ENCODE measurements around the gene CADM1. TPM values are rescaled to one million over a fixed set of nuclear protein-coding genes. Genes with fewer than 3 reads are reported as not detected.

CADM1 gene
- total RNA-seq, 2 donors from 2014 or later, result 1.4 to 6.1 TPM

DNA sequence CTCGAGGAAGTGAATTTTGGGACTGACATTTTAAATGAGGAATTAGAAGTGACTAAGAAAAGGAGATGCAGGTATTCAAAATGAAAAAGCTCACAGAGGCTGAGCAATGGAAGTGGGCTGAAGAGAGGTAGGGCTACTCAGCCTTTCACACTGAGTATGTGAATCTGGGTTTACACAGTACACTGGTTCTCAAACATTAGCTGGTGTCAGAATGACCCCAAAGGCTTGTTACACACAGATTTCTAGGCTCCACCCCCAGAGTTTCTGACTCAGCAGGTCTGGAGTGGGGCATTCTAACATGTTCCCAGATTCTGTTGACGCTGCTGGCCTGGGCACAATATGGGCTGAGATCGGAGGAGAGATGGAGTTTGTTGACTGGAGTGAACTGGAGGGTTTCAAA is 32.8 kb downstream of the CADM1 start:
- no peak for ATAC-seq (ENCODE audit: insufficient number of reproducible peaks, low FRiP score, low read depth)

DNA sequence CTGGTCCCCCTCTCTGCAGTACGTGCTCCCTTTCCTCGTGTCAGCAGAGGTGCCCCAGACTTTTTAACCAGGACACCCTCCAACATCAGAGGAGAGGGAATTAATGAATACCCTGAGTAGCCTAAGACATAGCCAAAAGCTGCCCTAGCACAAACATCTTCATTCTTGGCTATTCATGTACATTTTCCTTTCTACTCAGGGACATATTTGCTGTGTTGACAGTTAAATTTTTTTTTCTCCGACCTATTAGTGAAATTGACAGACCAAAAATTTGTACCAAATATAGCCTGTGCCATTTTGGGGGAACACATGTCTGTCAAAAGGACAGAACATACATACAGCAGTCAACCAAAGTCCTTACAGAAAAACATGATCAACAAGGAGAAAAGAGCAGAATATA is 33.3 kb downstream of the CADM1 start:
- Histone ChIP-seq H3K9me3 (no peaks in the 10 kb centered on the region), H3K4me1 (ENCODE audit: control insufficient read depth in 1 of 2, low read depth in 2 of 2) (no peaks in the 10 kb centered on the region), H3K27me3 (replicated peaks; ENCODE audit: insufficient read depth) (no peaks in the 10 kb centered on the region), H3K27ac (no peak overlapping the region), H3K4me3 (no peak overlapping the region), H3K36me3 (no peaks in the 10 kb centered on the region)
- no peak for DNase-seq (ENCODE audit: low spot score)
- no peak for ATAC-seq (ENCODE audit: insufficient number of reproducible peaks, low FRiP score, low read depth)
- TF ChIP-seq CTCF (IDR thresholded peaks at IDR 0.05), result no peak

More for the DNA sequence above, 32.8 kb downstream of the CADM1 start:
- Histone ChIP-seq H3K27me3 (replicated peaks; ENCODE audit: insufficient read depth) (no peaks in the 10 kb centered on the region), H3K27ac (no peak overlapping the region), H3K36me3 (no peaks in the 10 kb centered on the region), H3K4me1 (ENCODE audit: control insufficient read depth in 1 of 2, low read depth in 2 of 2) (no peaks in the 10 kb centered on the region), H3K9me3 (no peaks in the 10 kb centered on the region), H3K4me3 (no peak overlapping the region)
- no peak for TF ChIP-seq CTCF (IDR thresholded peaks at IDR 0.05)
- no peak for DNase-seq (ENCODE audit: low spot score)

DNA sequence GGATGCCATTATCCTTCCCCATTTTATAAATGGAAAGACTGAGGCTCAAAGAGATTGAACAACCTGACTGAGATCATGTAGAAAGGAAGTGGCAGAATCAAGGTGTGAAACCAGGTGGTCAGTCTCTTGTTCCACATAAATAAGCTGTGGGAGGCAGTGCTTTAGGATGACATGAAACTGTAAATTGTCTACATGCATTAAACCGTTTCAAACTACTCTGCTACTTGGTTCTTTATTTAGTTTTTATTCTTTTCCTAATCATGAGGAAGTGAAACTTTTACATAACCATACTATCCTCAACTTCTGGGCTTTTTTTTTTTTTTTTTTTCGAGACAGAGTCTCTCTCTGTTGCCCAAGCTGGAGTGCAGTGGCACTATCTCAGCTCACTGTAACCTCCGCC is 34.9 kb downstream of the CADM1 start:
- no peaks in the 10 kb centered on the region for H3K4me1 ChIP-seq (ENCODE audit: control insufficient read depth in 1 of 2, low read depth in 2 of 2)
- no peaks in the 10 kb centered on the region for H3K27me3 ChIP-seq (replicated peaks; ENCODE audit: insufficient read depth)
- H3K36me3 ChIP-seq, result no peaks in the 10 kb centered on the region
- no peak overlapping the region for H3K4me3 ChIP-seq
- H3K27ac ChIP-seq, result no peak overlapping the region
- DNase-seq (ENCODE audit: low spot score) (no peak), ATAC-seq (ENCODE audit: insufficient number of reproducible peaks, low FRiP score, low read depth) (no peak)
- H3K9me3 ChIP-seq, result no peaks in the 10 kb centered on the region
- TF ChIP-seq CTCF (IDR thresholded peaks at IDR 0.05), result no peak

- H3K27ac ChIP-seq, result no peak overlapping the region
- H3K4me3 ChIP-seq, result no peak overlapping the region
- no peaks in the 10 kb centered on the region for H3K9me3 ChIP-seq
- DNase-seq (ENCODE audit: low spot score) (no peak), ATAC-seq (ENCODE audit: insufficient number of reproducible peaks, low FRiP score, low read depth) (no peak)
- TF ChIP-seq CTCF (IDR thresholded peaks at IDR 0.05), result no peak
- no peaks in the 10 kb centered on the region for H3K36me3 ChIP-seq
- H3K4me1 ChIP-seq (ENCODE audit: control insufficient read depth in 1 of 2, low read depth in 2 of 2), result no peaks in the 10 kb centered on the region
- no peaks in the 10 kb centered on the region for H3K27me3 ChIP-seq (replicated peaks; ENCODE audit: insufficient read depth)
Measured at GRCh38 chr11:115466122-115466521, 38.1 kb downstream of the CADM1 start.

GRCh38 chr11:115464269-115464668 is 39.9 kb downstream of the CADM1 start:
- no peaks in the 10 kb centered on the region for H3K36me3 ChIP-seq
- H3K4me3 ChIP-seq, result no peak overlapping the region
- H3K27me3 ChIP-seq (replicated peaks; ENCODE audit: insufficient read depth), result no peaks in the 10 kb centered on the region
- ATAC-seq (ENCODE audit: insufficient number of reproducible peaks, low FRiP score, low read depth), result no peak
- no peaks in the 10 kb centered on the region for H3K4me1 ChIP-seq (ENCODE audit: control insufficient read depth in 1 of 2, low read depth in 2 of 2)
- no peak for TF ChIP-seq CTCF (IDR thresholded peaks at IDR 0.05)
- H3K9me3 ChIP-seq, result no peaks in the 10 kb centered on the region
- DNase-seq (ENCODE audit: low spot score), result no peak
- no peak overlapping the region for H3K27ac ChIP-seq
